ENCODE data around the gene SAV1.

Gene SAV1

DNA sequence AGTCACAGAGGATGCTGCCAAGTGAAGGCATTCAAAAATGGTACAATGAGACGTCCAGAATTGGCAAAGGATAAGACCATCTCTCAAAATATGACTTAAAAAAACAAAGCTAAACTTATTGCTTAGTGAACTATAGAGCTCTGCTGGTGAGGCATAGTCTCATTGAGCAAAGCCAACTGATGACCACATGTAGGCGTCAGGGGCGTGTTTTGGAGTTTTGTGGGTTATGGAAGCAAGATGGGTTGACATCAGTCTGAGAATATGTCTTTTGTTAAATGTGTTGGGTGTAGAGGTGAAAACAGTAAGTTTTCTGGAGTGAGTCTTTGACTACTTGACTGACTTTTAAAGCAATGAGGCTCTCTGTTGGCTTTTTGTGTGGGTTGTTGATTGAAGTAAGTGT, 60.9 kb downstream of the SAV1 start:
- no peak for DNase-seq (ENCODE audit: low spot score)

DNA sequence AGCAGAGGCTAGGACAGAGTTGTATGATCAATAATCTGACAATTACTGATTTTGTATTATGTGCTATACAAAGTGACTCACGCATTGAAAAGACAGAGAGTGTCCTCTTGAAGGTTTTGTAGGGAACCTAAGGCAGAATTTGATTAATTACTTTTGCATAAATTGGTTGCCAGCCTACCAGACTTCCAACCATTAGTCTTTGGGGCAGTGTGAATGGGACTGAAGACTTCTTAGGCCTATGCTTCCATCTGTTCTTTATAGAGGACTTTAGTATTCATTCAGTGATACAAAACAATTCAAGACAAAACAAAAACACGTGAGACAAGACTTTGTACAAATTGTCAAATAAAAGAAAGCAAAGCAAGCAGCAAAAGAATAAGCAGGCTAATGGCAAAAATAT, 61.6 kb downstream of the SAV1 start:
- DNase-seq (ENCODE audit: low spot score), result no peak

DNA sequence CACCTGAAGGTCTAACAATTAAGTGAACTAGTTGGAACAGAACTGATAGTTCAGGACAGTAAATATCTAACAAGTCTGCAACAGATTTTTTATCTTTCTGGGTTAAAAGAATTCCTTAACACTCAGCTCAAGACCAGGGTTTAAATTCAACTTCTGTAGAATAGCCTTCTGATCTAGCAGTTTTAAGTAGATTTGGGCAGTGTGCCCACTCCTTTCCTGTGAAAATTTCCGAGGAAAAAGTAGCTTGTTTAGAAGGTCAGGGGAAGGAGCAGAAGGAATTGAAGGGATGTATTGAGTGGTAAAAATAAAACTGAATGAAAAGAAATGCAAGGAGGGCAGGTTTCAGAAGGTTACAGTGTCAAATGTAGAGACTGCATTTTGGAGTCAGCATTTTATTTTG, 62.3 kb downstream of the SAV1 start:
- no peak for DNase-seq (ENCODE audit: low spot score)

DNA sequence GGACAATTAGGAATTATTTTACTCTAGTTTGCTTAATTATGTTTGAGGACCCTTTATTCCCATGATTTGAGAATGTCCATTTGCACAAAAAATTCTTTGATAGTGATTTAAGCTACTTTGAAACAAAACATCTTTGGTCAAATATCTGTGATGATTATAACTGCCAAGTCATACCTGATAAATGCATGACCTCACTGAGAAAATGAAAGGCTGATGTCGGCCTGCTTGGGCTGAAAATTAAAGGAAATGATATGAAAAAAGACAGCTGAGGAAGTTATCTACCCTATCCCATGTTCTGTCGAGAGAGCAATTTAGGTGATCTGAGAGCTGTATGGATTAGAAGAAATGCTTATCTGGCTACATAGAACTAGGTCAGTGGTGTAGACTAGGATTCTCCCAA, 64.5 kb downstream of the SAV1 start:
- DNase-seq (ENCODE audit: low spot score), result no peak

DNA sequence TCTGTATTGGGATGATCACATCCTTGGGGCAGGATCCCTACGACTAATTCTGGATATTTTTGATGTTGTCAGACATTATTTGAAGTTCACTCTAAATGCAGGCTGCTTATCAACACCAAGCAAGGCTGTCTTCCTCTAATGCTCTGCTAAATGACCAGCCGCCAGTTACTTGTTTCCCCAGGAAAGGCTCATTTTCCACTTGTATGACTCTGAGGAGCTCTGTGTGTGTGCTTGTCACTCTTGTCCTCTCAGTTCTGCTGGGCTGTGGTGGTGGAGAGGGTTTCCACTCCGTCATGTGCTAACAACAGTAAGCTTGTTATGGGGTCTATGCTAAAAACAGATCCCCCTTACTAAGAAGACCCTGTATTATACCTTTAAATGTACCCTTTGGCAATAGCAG, 66.1 kb downstream of the SAV1 start:
- DNase-seq (ENCODE audit: low spot score), result no peak

DNA sequence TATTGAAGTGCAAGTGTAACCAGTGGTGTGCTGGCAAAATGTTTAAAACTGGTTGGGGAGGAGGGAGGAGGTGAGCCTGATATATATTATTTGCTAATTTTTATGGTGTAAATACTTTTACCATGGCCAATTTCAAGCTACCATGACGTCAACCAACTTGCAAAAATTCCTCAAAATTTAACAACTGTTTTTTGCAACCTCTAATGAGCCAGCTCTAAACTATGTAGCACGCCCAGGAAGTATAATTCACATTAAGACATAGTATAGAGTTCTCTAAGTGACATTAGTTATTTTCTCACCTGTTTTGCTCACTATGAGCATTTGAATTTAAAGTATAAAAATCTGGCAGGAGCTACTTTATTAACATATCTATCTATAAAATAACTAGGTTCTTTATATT, 66.7 kb downstream of the SAV1 start:
- DNase-seq (ENCODE audit: low spot score), result no peak

DNA sequence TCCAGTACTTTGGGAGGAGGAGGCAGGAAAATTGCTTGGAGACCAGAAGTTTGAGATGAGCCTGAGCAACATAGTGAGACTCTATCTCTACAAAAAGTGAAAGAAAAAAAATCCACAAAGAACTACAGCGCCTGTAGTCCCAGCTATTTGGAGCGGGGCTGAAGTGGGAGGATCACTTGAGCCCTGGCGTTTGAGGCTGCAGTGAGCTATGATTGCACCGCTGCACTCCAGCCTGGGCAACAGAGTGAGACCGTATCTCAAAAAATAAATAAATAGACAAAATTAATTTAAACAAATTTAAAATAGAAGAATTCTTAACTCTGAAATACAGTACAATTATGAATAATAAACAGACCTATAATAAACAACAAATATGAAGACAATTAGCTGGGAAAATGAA, 67.3 kb downstream of the SAV1 start:
- DNase-seq (ENCODE audit: low spot score), result no peak

DNA sequence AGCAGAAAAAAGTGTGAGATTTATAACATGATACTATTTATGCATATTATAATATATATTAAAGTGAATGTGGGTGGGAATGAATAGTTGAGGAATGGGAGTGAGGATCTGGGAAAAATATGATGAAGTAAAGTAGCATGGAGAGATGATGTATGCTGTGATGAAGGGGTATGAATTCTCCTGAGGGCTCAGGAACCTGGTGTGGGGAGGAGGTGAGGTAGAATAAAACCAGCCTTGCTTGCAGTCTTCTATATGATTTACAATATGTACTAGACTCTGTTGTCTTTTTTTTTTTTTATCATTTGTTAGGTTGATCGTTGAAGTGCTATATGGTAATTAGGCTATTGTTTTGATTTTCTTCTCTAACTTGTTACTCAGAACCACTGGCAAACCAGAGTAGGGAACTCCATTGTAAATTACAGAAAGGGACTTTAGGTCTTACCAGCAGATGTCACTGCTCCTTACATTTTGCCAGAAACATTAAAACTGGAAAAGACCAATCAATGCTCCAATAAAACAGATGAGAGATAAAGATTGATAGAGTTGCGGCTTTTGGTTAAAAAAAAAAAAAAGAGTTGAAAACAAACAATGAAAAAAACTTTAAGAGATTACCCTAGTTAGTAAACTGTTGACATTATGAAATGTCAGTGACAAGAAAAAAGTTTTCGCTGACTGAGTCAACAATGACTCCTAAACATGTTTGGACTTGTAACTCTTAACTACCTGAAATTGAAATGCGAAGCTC, 68.2 kb downstream of the SAV1 start:
- DNase-seq (ENCODE audit: low spot score), result peak; percentile 64

DNA sequence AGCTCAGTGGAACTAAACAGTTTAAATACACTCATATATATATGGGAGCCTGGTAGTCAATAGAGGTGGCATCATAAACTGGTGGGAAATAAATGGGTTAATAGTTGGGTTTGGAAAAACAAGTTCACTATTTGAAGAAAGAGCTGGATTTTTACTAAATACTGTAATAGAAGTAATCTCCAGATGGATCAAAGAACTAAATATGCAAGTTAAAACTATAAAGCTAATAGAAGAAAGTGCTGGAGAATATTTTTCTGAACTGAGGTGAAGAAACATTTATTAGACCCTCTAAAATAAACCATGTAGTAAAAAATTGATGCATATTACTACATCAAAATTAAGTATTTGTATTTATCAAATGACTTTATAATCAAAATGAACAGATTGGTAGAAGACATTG, 69.3 kb downstream of the SAV1 start:
- DNase-seq (ENCODE audit: low spot score), result no peak

DNA sequence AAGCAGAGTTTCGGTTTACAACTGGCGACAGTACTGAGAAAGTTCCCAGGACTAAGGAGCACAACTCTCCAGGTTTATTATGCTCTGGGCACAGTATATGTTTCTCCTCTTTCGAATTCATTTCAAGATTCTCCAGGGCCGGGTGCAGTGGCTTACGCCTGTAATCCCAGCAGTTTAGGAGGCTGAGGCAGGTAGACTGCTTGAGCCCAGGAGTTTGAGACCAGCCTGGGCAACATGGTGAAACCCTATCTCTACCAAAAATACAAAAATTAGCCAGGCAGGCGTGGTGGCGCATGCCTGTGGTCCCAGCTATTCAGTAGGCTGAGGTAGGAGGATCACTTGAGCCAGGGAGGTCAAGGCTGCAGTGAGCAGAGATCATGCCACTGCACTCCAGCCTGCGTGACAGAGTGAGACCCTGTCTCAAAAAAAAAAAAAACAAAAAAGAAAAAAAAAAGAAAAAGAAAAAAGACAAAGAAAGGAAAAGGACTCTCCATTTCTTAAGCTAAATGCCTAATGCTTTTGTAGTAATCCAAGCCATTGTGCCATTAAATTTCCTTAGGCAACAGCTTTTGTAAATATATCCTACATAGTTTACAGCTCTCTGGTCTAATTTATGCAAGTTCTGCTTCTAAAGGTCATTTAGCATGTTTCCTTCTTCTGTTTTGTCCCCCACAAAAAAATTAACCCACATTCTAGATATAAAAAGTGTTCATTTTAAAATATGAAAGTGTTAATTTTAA, 73.4 kb downstream of the SAV1 start:
- DNase-seq (ENCODE audit: low spot score), result no peak

DNA sequence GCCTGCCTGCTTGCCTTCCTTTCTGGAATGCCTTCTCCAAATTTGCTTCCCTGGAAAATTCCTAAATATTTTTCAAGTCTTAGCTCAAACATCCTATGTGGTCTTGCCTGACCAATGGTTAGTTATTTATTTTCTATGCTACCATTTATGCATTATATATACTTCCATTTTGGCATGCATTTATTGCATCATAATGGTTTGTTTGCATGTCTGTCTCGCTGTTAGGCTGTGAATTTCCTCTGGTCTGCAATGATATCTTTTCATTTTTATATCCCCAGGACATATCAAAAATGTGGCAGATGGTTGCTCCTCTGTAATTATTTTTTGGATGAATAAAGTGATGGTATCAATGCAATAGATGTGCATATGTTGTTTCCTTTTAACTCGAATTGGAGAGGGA, 77.6 kb downstream of the SAV1 start:
- DNase-seq (ENCODE audit: low spot score), result no peak
